OCI-LY7 (cell line): ENCODE data around the gene EVX1. TPM values are rescaled to one million over a fixed set of nuclear protein-coding genes. Genes with fewer than 3 reads are reported as not detected.

ENCODE experiments used
- BruUV-seq: library from RNA; stranded (reverse); fragments of 400-500 nt; replicated peaks from 2 replicates; lab custom pipeline; 2021; lab: Mats Ljungman, UMichigan
- CTCF ChIA-PET: fragments of 300-600 bp; sonication (Branson Sonifier 250); formaldehyde crosslinking; loops from one replicate; lab custom pipeline; 2022; ENCODE audit warnings: antibody characterized with exemption; ENCODE audit not compliant: unreplicated experiment; lab: Charles Lee
- POLR2A ChIA-PET: fragments of 300-600 bp; sonication (Branson Sonifier 250); formaldehyde crosslinking; loops from one replicate; lab custom pipeline; 2022; ENCODE audit warnings: antibody characterized with exemption; lab: Charles Lee
- DNase-seq: peaks from one replicate; pipeline ENCODE4 v3.0.0-alpha.2; 2015; ENCODE audit warnings: low spot score
- H2AFZ ChIP-seq: fragments of 200-600 bp; sonication (generic), shearing (Covaris generic); 2 replicates; pipeline ENCODE4 v1.6.1; 2014; ENCODE audit warnings: mild to moderate bottlenecking, antibody characterized with exemption, low read length, moderate library complexity
- H3K27ac ChIP-seq: fragments of 200-600 bp; sonication (generic); 2 replicates; pipeline ENCODE4 v1.5.1; 2014; ENCODE audit warnings: mixed run types, low read depth, mild to moderate bottlenecking, moderate library complexity, low read length, inconsistent platforms; ENCODE audit not compliant: poor library complexity, severe bottlenecking
- H3K36me3 ChIP-seq: fragments of 200-600 bp; sonication (generic); 2 replicates; pipeline ENCODE4 v1.6.1; 2014; ENCODE audit warnings: mild to moderate bottlenecking, antibody characterized with exemption, low read length, moderate library complexity, mixed read lengths; ENCODE audit not compliant: insufficient read depth
- H3K4me1 ChIP-seq: fragments of 200-600 bp; sonication (generic); 2 replicates; pipeline ENCODE4 v1.5.1; 2014; ENCODE audit warnings: mild to moderate bottlenecking, low read length; ENCODE audit not compliant: insufficient read depth, poor library complexity, severe bottlenecking
- H3K4me2 ChIP-seq: fragments of 200-600 bp; sonication (generic); 2 replicates; pipeline ENCODE4 v1.6.1; 2014; ENCODE audit warnings: mild to moderate bottlenecking, low read length
- H3K4me3 ChIP-seq: fragments of 200-600 bp; sonication (generic); 2 replicates; pipeline ENCODE4 v1.5.1; 2014; ENCODE audit warnings: mild to moderate bottlenecking, low read depth, low read length; ENCODE audit not compliant: poor library complexity, severe bottlenecking
- H3K79me2 ChIP-seq: fragments of 200-600 bp; sonication (generic); 2 replicates; pipeline ENCODE4 v1.6.1; 2016; ENCODE audit warnings: low read depth, mild to moderate bottlenecking, low read length, moderate library complexity, mixed read lengths; ENCODE audit not compliant: insufficient read depth
- H3K9me2 ChIP-seq: fragments of 200-600 bp; sonication (generic); 2 replicates; pipeline ENCODE4 v1.6.1; 2016; ENCODE audit warnings: mild to moderate bottlenecking, low read length, mixed read lengths; ENCODE audit not compliant: insufficient read depth
- H3K9me3 ChIP-seq: fragments of 200-600 bp; sonication (generic); 2 replicates; pipeline ENCODE4 v1.6.1; 2014; ENCODE audit warnings: mild to moderate bottlenecking, mixed run types, low read length, mixed read lengths
- H4K20me1 ChIP-seq: fragments of 200-600 bp; sonication (generic); 2 replicates; pipeline ENCODE4 v1.6.1; 2014; ENCODE audit warnings: mild to moderate bottlenecking, antibody characterized with exemption, low read length, moderate library complexity, mixed read lengths; ENCODE audit not compliant: insufficient read depth
- EZH2phosphoT487 ChIP-seq: fragments of 200-600 bp; sonication (generic); IDR thresholded peaks from 2 replicates; pipeline ENCODE4 v1.6.1; 2018; ENCODE audit warnings: low read depth, borderline replicate concordance, mild to moderate bottlenecking, mixed run types, antibody characterized with exemption, low read length, moderate library complexity, mixed read lengths
- intact Hi-C: fragments of 100-400 bp; cut with micrococcal nuclease; formaldehyde crosslinking; loops from one replicate; pipeline ENCODE4 v1.10.0; 2022; ENCODE audit not compliant: unreplicated experiment
- total RNA-seq, 2 experiments: library from RNA; depleted of rRNA in 1 of 2; stranded (reverse); fragments of >200 nt in 1 of 2; shearing (Covaris generic) in 1 of 2; gene quantifications; 2 replicates each; pipeline ENCODE4 v1.2.3, GENCODE V29; 2014 to 2022
- TF ChIP-seq, protein P1 (sequence below): fragments of 200-600 bp; sonication (generic); conservative IDR thresholded peaks from 2 replicates; pipeline ENCODE4 v1.5.1; 2014; ENCODE audit warnings: mild to moderate bottlenecking, antibody characterized with exemption, low read length, moderate library complexity, mixed read lengths

EVX1 gene
- total RNA-seq, 2 experiments from 2014 or later, result not detected

- no peak for DNase-seq
- Histone ChIP-seq H3K79me2 (no peaks in the 10 kb centered on the region), H3K4me2 (no peak overlapping the region), H3K9me2 (no peaks in the 10 kb centered on the region), H3K9me3 (no peaks in the 10 kb centered on the region), H3K4me1 (peaks cover 17% of the 10 kb centered on the region), H3K4me3 (no peak overlapping the region), H2AFZ (peak overlapping the region; percentile 13; the same call in 1 of the 2 replicates), H3K36me3 (no peaks in the 10 kb centered on the region), H4K20me1 (no peaks in the 10 kb centered on the region), H3K27ac (no peak overlapping the region)
- no TSS peak for BruUV-seq
- CTCF ChIA-PET, result interaction anchor here (0.6 kb wide), 1 partner anchor 23 kb away, joined by 3 read pairs; no protein-coding TSS in a partner anchor
- intact Hi-C loops, result no loop called here
- TF ChIP-seq EZH2phosphoT487, result no peak
- TF ChIP-seq, protein P1, sequence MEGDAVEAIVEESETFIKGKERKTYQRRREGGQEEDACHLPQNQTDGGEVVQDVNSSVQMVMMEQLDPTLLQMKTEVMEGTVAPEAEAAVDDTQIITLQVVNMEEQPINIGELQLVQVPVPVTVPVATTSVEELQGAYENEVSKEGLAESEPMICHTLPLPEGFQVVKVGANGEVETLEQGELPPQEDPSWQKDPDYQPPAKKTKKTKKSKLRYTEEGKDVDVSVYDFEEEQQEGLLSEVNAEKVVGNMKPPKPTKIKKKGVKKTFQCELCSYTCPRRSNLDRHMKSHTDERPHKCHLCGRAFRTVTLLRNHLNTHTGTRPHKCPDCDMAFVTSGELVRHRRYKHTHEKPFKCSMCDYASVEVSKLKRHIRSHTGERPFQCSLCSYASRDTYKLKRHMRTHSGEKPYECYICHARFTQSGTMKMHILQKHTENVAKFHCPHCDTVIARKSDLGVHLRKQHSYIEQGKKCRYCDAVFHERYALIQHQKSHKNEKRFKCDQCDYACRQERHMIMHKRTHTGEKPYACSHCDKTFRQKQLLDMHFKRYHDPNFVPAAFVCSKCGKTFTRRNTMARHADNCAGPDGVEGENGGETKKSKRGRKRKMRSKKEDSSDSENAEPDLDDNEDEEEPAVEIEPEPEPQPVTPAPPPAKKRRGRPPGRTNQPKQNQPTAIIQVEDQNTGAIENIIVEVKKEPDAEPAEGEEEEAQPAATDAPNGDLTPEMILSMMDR, result no peak
- POLR2A ChIA-PET, result no interaction called here
Observed at GRCh38 chr7:27202018-27202861, 40.4 kb upstream of the EVX1 start.

DNA sequence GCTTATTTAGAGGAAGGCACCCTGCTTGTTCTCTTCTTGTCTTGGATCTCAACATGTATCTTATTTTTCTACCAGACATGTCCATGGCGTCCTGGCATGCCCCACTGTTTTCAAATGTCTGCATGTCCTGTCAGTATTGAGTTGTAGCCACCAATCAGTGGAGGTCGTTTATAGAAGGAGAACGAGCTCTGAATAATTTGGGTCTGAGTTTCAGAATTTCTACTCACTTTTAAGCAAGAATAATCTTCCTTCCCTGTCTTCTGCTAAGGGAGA, 39.8 kb upstream of the EVX1 start:
- Histone ChIP-seq H3K9me3 (no peaks in the 10 kb centered on the region), H3K9me2 (no peaks in the 10 kb centered on the region), H3K4me3 (no peak overlapping the region), H3K27ac (no peak overlapping the region), H4K20me1 (no peaks in the 10 kb centered on the region), H3K4me1 (peaks cover 17% of the 10 kb centered on the region), H3K79me2 (no peaks in the 10 kb centered on the region), H3K36me3 (no peaks in the 10 kb centered on the region), H3K4me2 (no peak overlapping the region), H2AFZ (no peak overlapping the region)
- no peak for TF ChIP-seq EZH2phosphoT487
- ChIA-PET CTCF (no interaction called here), POLR2A (no interaction called here)
- intact Hi-C loops, result no loop called here
- DNase-seq, result no peak
- no TSS peak for BruUV-seq

DNA sequence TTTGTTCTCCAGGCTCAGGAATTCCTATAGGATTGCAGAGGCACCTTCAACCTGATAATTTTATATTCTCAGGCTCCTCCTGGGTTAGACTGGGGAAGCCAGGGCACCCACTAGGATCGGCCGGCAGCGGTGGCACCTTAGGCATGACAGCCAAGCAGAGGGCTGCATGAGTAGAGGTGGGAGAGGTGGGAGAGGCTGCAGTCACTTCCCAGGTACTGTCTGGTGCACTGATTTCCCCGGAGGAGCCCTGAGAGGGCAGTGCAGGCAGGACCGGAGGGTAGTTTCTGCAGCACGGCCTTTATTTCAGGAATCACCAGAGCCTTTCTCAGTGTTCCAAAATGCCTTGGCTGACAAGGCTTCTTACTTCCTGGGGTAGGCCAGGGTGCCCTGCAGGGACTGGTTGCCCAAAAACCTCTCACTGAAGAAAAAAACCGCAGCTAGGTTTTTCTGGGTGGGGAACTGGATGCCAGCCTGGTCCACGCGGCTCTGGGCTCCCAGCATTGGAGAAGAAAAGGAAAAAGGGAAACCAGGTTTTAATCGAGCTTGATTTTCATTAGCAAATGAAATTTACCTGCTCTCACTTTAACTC, 39.1 kb upstream of the EVX1 start:
- H3K4me1 ChIP-seq, result peaks cover 17% of the 10 kb centered on the region
- CTCF ChIA-PET, result no interaction called here
- no peaks in the 10 kb centered on the region for H4K20me1 ChIP-seq
- TF ChIP-seq, protein P1, result no peak
- no peak for TF ChIP-seq EZH2phosphoT487
- no peak overlapping the region for H3K4me3 ChIP-seq
- H2AFZ ChIP-seq, result no peak overlapping the region
- no peaks in the 10 kb centered on the region for H3K36me3 ChIP-seq
- no peaks in the 10 kb centered on the region for H3K79me2 ChIP-seq
- no peak overlapping the region for H3K27ac ChIP-seq
- H3K9me2 ChIP-seq, result no peaks in the 10 kb centered on the region
- no peaks in the 10 kb centered on the region for H3K9me3 ChIP-seq
- BruUV-seq, result no TSS peak
- intact Hi-C loops, result no loop called here
- no peak for DNase-seq
- no peak overlapping the region for H3K4me2 ChIP-seq
- POLR2A ChIA-PET, result no interaction called here
